ENCODE measurements around the gene LRRC10B. TPM values are rescaled to one million over a fixed set of nuclear protein-coding genes. Genes with fewer than 3 reads are reported as not detected.

LRRC10B gene
- total RNA-seq, 1 donor from 2014 or later = 0.12 TPM

DNA sequence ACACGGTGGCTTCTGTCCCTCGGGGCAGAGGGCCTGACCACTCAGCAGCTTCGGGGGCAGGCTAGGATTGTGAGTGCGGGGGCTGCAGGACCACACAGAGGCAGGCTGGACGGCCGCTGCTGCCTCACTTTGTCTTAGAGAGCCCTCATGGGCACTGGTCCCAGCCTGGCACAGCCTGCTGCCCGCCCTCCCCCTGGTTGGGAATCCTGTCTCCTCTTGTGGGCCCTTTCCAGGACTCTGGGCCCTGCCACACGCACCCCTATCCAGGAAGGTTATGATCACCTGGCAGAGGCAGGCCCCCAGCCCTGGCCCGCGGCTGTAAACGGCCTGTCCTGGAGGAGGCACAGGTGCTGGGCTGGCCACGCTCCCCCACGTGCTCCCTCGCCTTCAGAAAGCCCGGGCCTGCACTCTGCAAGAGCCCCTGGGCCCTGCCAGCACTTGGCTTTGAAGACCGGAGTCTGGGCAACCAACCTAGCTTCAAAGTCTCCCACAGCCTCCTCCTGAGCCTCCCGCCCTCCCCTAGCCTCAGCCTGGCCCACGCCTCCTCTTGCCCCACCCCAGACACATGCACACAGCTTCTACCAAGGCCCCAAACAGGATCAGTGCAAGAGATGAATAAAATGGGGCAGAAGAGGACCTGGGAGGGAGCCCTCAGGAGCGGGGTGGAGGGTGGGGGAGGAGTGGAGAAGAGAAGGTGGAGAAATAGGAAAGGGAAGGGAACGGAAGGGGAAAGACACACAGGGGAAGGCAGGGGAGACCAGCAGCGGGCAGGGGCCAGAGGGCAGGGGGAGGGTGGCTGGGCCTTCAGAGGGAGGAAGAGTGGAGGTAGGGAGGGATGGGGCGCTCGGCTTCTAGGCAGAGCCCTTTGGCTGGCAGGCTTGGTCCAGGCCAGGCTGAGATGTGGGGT, 41.4 kb downstream of the LRRC10B start:
- ATAC-seq = no peak

- ATAC-seq = no peak
Observed at GRCh38 chr11:61550665-61551227, 42.2 kb downstream of the LRRC10B start.

DNA sequence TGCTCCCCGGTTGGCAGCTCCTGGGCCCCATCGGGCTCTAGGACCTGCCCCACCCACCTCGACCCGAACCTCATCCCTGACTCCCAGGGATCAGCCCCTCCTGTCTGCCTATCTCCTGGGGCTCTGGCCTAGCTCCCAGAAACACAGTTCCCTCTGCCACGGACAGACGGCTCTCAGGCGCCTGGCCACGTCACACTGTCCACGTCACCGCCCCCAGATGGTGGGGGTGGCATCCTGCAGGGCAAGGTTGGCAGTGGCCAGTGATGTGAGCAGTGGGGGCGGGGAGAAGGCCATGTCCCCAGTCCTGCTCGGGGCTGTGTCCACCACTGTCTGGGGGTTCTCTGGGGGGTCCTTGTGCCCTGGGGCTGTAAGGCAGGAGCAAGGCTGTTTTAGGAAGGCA, 43.1 kb downstream of the LRRC10B start:
- ATAC-seq = peak; percentile 21

- no peak for ATAC-seq
Observed at GRCh38 chr11:61552108-61552635, 43.6 kb downstream of the LRRC10B start.

DNA sequence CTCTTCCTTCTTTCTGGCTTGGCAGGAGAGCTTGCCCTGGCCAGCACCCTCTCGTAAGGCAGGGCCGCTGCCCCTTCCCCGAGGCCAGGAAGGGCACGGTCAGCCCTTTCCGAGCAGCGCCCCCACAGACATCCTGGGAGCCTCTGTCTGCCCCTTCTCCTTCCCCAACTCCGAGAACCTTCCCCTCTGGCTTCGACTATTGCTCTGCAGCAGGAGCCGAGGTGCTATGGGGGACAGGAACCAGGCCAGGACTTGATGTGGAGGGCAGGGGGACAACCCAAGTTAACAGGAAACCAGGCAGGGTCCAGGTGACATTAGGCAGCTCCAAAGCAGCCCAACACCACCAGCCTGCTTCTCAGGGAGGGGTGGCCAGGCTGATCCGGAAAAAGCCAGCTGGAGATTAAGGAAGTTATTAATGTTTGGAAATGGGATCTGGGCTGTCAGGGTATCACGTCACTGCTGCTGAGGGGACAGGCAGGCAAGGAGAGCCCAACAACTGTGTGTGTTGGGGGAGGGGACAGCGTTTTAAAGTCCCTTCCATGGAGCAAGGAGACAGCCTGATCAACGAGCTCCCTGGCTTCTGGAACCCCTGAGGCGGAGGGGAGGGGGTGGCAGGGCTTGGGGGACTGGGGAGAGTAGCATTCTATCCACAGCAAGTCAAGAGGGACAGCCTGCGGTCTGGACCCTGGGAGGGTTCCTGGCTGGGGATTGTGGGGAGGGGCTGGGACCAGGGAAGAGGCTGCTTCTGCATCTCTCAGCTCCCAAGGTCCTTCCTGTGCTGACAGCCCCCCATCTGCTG, 45.0 kb downstream of the LRRC10B start:
- no peak for ATAC-seq

DNA sequence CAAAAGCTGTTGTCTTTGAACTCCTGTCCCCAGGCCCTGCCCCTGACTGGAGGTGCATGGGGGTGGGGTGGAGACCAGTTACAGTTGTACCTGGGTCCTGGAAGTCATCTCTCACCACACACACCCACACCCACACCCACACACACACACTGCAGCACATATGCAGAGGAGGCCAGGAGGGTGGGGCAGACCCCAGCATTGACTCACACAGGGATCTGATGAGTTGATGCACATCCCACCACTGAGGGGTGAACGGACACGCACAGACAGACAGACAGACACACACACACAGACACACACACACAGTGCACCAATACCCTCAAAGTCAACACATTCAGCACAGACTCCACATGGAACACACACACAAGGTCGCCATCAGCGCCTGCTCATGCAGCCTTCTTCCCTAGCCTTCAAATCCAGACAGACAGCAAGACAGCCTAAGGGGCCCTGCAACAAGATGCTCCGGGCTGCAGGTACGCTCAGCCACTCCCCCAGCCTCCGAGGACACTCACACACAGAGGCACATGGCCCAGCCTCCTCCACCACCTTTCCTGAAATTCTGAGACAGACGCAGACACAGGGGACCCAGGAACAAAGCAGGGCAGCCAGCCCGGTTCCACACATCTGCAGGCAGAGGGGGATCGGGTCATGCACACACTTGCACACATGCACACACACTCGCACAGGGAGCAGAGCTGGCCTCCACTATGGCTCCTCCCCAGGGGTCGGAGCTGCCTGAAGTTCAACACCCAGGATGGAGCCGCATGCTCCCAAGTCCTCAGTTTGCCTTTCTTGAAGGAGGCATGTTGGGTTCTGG, 45.8 kb downstream of the LRRC10B start:
- no peak for ATAC-seq

DNA sequence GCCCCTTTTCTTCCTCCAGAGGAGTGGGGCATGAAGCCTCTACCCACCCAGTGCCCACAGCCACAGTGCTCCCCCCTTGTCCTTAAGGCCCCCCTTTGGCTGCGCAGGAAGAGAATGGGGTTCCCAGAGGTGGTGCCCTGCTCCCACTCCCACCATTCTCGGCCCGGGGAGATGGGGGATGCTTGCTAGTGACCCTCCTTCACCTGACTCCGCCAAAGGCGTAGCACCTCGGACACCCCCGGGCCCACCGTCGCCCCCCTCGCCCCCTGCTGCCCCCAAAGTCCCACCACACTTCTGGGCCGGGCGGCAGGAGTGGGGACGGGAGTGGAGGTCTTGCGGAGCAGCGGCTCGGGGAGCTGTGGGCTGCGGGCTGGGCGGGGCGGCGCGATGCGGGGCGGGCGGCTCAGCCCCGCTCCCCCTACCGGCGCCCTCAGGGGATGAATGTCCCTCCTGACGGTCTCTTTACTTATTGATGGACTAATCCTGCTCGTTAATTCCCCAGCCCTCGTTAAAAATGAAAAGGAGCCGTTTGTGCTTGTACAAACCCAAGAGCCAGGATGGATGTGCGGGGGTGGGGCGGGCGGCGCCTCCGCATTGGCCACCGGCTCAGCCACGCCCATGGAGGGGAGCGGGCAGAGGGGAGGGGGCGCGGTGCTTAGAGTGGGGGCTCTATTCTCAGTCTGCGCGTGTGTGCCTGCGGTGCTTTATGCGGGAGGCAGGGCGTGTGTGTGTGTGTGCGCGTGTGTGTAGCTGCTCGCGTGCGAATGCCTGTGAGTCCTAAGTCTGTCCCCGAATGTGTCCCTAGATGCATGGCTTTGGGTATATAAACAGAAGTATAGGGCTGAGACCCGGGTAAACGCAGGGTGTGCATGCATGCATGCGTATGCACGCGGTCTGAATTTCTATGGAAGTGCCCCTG, 46.8 kb downstream of the LRRC10B start:
- ATAC-seq = no peak

GRCh38 chr11:61555978-61556377, 47.4 kb downstream of the LRRC10B start:
- ATAC-seq = no peak

DNA sequence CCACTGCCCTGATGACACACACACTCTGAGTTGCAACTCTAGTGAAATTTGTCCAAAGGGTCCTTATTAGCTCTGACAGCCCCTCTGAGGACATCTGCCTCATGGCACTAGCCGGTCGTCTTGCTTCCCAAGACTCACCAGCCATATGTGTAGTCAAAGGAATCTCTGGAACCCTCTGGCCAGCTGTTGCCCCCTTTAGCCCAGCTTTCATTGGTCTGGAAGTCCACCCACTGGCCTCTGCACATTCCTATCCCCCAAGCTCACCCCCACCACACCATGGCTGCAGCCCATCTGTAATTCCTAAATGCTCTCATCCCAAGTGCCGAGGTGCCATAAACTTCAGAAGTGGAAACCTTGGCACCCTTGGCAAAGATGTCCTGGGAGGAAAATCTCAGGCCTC, 48.1 kb downstream of the LRRC10B start:
- no peak for ATAC-seq

Other genes with a start within 250 kb of the LRRC10B start
- 0.52 TPM for gene VWCE, start 213.4 kb upstream of the LRRC10B start, total RNA-seq
- gene DDB1, start 175.6 kb upstream of the LRRC10B start, total RNA-seq = 130 TPM
- gene TKFC, start 175.5 kb upstream of the LRRC10B start, total RNA-seq = 46.0 TPM
- 27.7 TPM for gene CYB561A3, start 146.9 kb upstream of the LRRC10B start, total RNA-seq
- gene TMEM138, start 146.4 kb upstream of the LRRC10B start, total RNA-seq = 23.1 TPM
- gene TMEM216, start 116.2 kb upstream of the LRRC10B start, total RNA-seq = 7.3 TPM
- gene CPSF7, start 78.8 kb upstream of the LRRC10B start, total RNA-seq = 44.8 TPM
- gene SDHAF2, start 78.6 kb upstream of the LRRC10B start, total RNA-seq = 24.7 TPM
- gene SYT7, start 72.3 kb downstream of the LRRC10B start, total RNA-seq = 3.6 TPM
- 2.3 TPM for gene DAGLA, start 171.6 kb downstream of the LRRC10B start, total RNA-seq
- gene MYRF, start 243.9 kb downstream of the LRRC10B start, total RNA-seq = 0.88 TPM

Data from esophagus mucosa (tissue), 1 donor.